DOHH2 (cell line): ENCODE measurements around the gene WDR27.
A peak's percentile ranks its signal among the peaks of the same experiment; 100 is the strongest.
"Not testable (repeated sequence)": the region's sequence is repeated elsewhere in the genome, so short reads cannot be mapped to it uniquely, and the experiment has no call there.

Experiments used
- H3F3A ChIP-seq: fragments of 200-600 bp; sonication (generic), shearing (Covaris generic); 2 replicates; pipeline ENCODE4 v1.6.0; 2016; ENCODE audit warnings: antibody characterized with exemption, mild to moderate bottlenecking; ENCODE audit not compliant: control insufficient read depth, insufficient read depth
- H3K27ac ChIP-seq: fragments of 200-600 bp; sonication (generic); 2 replicates; pipeline ENCODE4 v1.5.1; 2014; ENCODE audit warnings: low read depth, mild to moderate bottlenecking, low read length, moderate library complexity
- H3K27me3 ChIP-seq: fragments of 200-600 bp; sonication (generic); 2 replicates; pipeline ENCODE4 v1.6.1; 2014; ENCODE audit warnings: mild to moderate bottlenecking, low read length, mixed read lengths; ENCODE audit not compliant: control insufficient read depth
- H3K36me3 ChIP-seq: fragments of 200-600 bp; sonication (generic); 2 replicates; pipeline ENCODE4 v1.6.1; 2014; ENCODE audit warnings: mild to moderate bottlenecking, low read length, moderate library complexity, mixed read lengths; ENCODE audit not compliant: control insufficient read depth
- H3K4me1 ChIP-seq: fragments of 200-600 bp; sonication (generic); 2 replicates; pipeline ENCODE4 v1.6.1; 2014; ENCODE audit warnings: mild to moderate bottlenecking, low read length, mixed read lengths; ENCODE audit not compliant: control insufficient read depth
- H3K4me2 ChIP-seq: fragments of 200-600 bp; sonication (generic); 2 replicates; pipeline ENCODE4 v1.6.0; 2014; ENCODE audit warnings: mild to moderate bottlenecking, low read length, moderate library complexity
- H3K4me3 ChIP-seq: fragments of 200-600 bp; sonication (generic); 2 replicates; pipeline ENCODE4 v1.5.1; 2014; ENCODE audit warnings: mild to moderate bottlenecking, low read length, mixed read lengths
- H3K79me2 ChIP-seq: fragments of 200-600 bp; sonication (generic); 2 replicates; pipeline ENCODE4 v1.6.1; 2014; ENCODE audit warnings: mild to moderate bottlenecking, low read length, mixed read lengths; ENCODE audit not compliant: control insufficient read depth
- H3K9me2 ChIP-seq: fragments of 200-600 bp; sonication (generic); replicated peaks from 2 replicates; pipeline ENCODE4 v1.6.1; 2014; ENCODE audit warnings: mild to moderate bottlenecking, low read length, mixed read lengths; ENCODE audit not compliant: control insufficient read depth
- H3K9me3 ChIP-seq: fragments of 200-600 bp; sonication (generic); 2 replicates; pipeline ENCODE4 v1.6.1; 2014; ENCODE audit warnings: antibody characterized with exemption, low read length, mixed read lengths; ENCODE audit not compliant: control insufficient read depth, insufficient read depth
- H4K20me1 ChIP-seq: fragments of 200-600 bp; sonication (generic); 2 replicates; pipeline ENCODE4 v1.6.0; 2014; ENCODE audit warnings: low read depth, mild to moderate bottlenecking, antibody characterized with exemption, low read length, moderate library complexity; ENCODE audit not compliant: control insufficient read depth, insufficient read depth
- EZH2phosphoT487 ChIP-seq: fragments of 200-600 bp; sonication (generic); IDR thresholded peaks from 2 replicates; pipeline ENCODE4 v1.6.1; 2017; ENCODE audit warnings: borderline replicate concordance, mild to moderate bottlenecking, antibody characterized with exemption, low read length, moderate library complexity, mixed read lengths
- TF ChIP-seq, protein P1 (sequence below): fragments of 200-600 bp; sonication (generic); IDR thresholded peaks from one replicate; pipeline ENCODE4 v1.5.1; 2014; ENCODE audit warnings: antibody characterized with exemption, mild to moderate bottlenecking, low read depth, low read length; ENCODE audit not compliant: poor library complexity, severe bottlenecking

The WDR27 gene

DNA sequence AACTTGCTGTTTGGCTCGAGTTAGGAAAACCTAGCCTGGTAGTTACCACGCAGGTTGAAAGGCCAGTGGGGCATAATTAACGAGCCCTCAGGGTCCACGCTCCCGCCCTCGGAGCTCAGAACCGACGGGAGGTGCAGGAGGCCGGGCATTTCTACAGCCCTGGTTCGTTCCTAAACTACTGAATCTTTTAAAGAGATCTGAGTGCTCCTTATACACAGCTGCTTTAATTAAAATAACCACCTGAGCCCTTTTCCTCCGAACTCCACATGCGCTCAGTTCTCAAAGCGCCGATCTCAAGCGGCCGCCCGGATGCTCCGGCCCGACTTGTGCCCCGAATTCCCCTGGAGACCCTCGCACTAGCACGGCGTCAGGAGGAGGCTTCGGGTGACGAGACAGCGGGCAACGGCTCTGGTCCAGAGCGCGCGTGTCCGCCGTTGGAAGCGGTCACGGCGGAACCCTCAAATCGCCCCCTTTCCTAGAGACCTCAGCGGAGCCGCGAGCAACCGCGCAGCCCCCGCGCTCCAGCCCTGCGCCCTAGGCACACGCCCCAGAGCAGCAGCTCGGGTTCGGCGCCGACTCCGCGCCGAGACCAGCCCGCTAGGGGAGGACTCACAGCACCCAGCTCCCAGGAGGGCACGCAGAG, 397 bp downstream of the WDR27 start:
- Histone ChIP-seq H3K36me3 (peaks cover 71% of the 10 kb centered on the region), H3K27ac (peak overlapping the region; percentile 59), H3K9me3 (no peaks in the 10 kb centered on the region), H3K9me2 (no peaks in the 10 kb centered on the region), H3K4me3 (peak overlapping the region; percentile 84), H3K27me3 (no peaks in the 10 kb centered on the region), H3F3A (no peaks in the 10 kb centered on the region), H4K20me1 (peaks cover 10% of the 10 kb centered on the region), H3K4me2 (peak overlapping the region; percentile 66), H3K79me2 (peaks cover 87% of the 10 kb centered on the region), H3K4me1 (peaks cover 42% of the 10 kb centered on the region)
- no peak for TF ChIP-seq EZH2phosphoT487
- TF ChIP-seq, protein P1, sequence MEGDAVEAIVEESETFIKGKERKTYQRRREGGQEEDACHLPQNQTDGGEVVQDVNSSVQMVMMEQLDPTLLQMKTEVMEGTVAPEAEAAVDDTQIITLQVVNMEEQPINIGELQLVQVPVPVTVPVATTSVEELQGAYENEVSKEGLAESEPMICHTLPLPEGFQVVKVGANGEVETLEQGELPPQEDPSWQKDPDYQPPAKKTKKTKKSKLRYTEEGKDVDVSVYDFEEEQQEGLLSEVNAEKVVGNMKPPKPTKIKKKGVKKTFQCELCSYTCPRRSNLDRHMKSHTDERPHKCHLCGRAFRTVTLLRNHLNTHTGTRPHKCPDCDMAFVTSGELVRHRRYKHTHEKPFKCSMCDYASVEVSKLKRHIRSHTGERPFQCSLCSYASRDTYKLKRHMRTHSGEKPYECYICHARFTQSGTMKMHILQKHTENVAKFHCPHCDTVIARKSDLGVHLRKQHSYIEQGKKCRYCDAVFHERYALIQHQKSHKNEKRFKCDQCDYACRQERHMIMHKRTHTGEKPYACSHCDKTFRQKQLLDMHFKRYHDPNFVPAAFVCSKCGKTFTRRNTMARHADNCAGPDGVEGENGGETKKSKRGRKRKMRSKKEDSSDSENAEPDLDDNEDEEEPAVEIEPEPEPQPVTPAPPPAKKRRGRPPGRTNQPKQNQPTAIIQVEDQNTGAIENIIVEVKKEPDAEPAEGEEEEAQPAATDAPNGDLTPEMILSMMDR = peak; percentile 2

GRCh38 chr6:169700296-169700695, 1.5 kb downstream of the WDR27 start:
- H3K27me3 ChIP-seq = no peaks in the 10 kb centered on the region
- no peaks in the 10 kb centered on the region for H3K9me2 ChIP-seq
- H3K36me3 ChIP-seq = peaks cover 65% of the 10 kb centered on the region
- TF ChIP-seq EZH2phosphoT487 = no peak
- TF ChIP-seq, protein P1 = no peak
- H3K9me3 ChIP-seq = no peaks in the 10 kb centered on the region
- H3K4me1 ChIP-seq = peaks cover 31% of the 10 kb centered on the region
- H3K4me2 ChIP-seq = peak overlapping the region; percentile 66
- H3K4me3 ChIP-seq = peak overlapping the region; percentile 84
- peaks cover 7% of the 10 kb centered on the region for H4K20me1 ChIP-seq
- H3K79me2 ChIP-seq = peaks cover 85% of the 10 kb centered on the region
- no peak overlapping the region for H3K27ac ChIP-seq
- no peaks in the 10 kb centered on the region for H3F3A ChIP-seq

GRCh38 chr6:169697115-169697514, 4.7 kb downstream of the WDR27 start:
- not testable (repeated sequence) for H3K9me2 ChIP-seq, H3K9me3 ChIP-seq, H3K4me3 ChIP-seq, H3F3A ChIP-seq, H3K4me2 ChIP-seq, H3K27ac ChIP-seq, H3K27me3 ChIP-seq, H4K20me1 ChIP-seq
- TF ChIP-seq, protein P1 = peak; percentile 26
- Histone ChIP-seq H3K79me2 (peaks cover 80% of the 10 kb centered on the region), H3K4me1 (peaks cover 11% of the 10 kb centered on the region), H3K36me3 (peaks cover 46% of the 10 kb centered on the region)
